Panc1 (cell line): ENCODE results near the gene MIPOL1.
"Not testable (repeated sequence)": the region's sequence is repeated elsewhere in the genome, so short reads cannot be mapped to it uniquely, and the experiment has no call there.

Experiments used
- CTCF ChIP-seq: fragments of 450-650 bp; IDR thresholded peaks from 2 replicates; pipeline ENCODE4 v1.5.1; 2017; ENCODE audit warnings: mild to moderate bottlenecking
- POLR2AphosphoS5 ChIP-seq: IDR thresholded peaks from 2 replicates; pipeline ENCODE4 v1.6.1; 2012; ENCODE audit warnings: mild to moderate bottlenecking, low read depth, low read length, moderate library complexity
- SIN3A ChIP-seq: IDR thresholded peaks from 2 replicates; pipeline ENCODE4 v1.6.1; 2012; ENCODE audit warnings: low read depth, mild to moderate bottlenecking, low read length, moderate library complexity, borderline replicate concordance; ENCODE audit not compliant: insufficient read depth
- TF ChIP-seq, protein P1 (sequence below), 2 experiments: IDR thresholded peaks; 2 replicates each; pipeline ENCODE4 v1.6.1; 2011 to 2012; ENCODE audit warnings: low read depth in 2 of 2, control low read depth in 1 of 2, low read length in 1 of 2, mild to moderate bottlenecking in 1 of 2, moderate library complexity in 1 of 2; ENCODE audit not compliant: insufficient read depth in 1 of 2

GRCh38 chr14:37236044-37236443, 38.3 kb downstream of the MIPOL1 start:
- not testable (repeated sequence) for TF ChIP-seq CTCF, POLR2AphosphoS5, SIN3A
- TF ChIP-seq, protein P1, sequence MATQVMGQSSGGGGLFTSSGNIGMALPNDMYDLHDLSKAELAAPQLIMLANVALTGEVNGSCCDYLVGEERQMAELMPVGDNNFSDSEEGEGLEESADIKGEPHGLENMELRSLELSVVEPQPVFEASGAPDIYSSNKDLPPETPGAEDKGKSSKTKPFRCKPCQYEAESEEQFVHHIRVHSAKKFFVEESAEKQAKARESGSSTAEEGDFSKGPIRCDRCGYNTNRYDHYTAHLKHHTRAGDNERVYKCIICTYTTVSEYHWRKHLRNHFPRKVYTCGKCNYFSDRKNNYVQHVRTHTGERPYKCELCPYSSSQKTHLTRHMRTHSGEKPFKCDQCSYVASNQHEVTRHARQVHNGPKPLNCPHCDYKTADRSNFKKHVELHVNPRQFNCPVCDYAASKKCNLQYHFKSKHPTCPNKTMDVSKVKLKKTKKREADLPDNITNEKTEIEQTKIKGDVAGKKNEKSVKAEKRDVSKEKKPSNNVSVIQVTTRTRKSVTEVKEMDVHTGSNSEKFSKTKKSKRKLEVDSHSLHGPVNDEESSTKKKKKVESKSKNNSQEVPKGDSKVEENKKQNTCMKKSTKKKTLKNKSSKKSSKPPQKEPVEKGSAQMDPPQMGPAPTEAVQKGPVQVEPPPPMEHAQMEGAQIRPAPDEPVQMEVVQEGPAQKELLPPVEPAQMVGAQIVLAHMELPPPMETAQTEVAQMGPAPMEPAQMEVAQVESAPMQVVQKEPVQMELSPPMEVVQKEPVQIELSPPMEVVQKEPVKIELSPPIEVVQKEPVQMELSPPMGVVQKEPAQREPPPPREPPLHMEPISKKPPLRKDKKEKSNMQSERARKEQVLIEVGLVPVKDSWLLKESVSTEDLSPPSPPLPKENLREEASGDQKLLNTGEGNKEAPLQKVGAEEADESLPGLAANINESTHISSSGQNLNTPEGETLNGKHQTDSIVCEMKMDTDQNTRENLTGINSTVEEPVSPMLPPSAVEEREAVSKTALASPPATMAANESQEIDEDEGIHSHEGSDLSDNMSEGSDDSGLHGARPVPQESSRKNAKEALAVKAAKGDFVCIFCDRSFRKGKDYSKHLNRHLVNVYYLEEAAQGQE (IDR thresholded peaks at IDR 0.05; ENCODE audit: insufficient read depth in 1 of 2, low read depth in 2 of 2, low read length in 1 of 2), result not testable (repeated sequence)
